ENCODE results near the gene WEE2.
"Not testable (repeated sequence)": the region's sequence is repeated elsewhere in the genome, so short reads cannot be mapped to it uniquely, and the experiment has no call there.

Gene WEE2

GRCh38 chr7:141737836-141738591, 29.9 kb downstream of the WEE2 start, which contains the start of gene SSBP1:
TSS of gene SSBP1 (plus strand) at chr7:141738358. CDS start at chr7:141739167, 809 bp downstream.
- Histone ChIP-seq H3K27me3 (ENCODE audit: control insufficient read depth, insufficient read depth, low read length) (no peaks in the 10 kb centered on the region), H3K4me1 (ENCODE audit: control insufficient read depth, insufficient read depth, low read length) (no peaks in the 10 kb centered on the region), H3K36me3 (ENCODE audit: control insufficient read depth, insufficient read depth, low read length) (peaks cover 10% of the 10 kb centered on the region; the same call in 1 of the 2 replicates), H3K4me3 (ENCODE audit: low read length) (peak within 1 kb of the TSS; percentile 98), H3K9me3 (ENCODE audit: control insufficient read depth, insufficient read depth, low read length) (no peaks in the 10 kb centered on the region), H3K27ac (ENCODE audit: low read length) (no peak within 1 kb of the TSS)
- WGBS (ENCODE audit: insufficient coverage, insufficient read length), result no CpG with 5 or more reads among the region's 46 CpGs
- peak; percentile 94 for DNase-seq (ENCODE audit: low read depth, low spot score)

GRCh38 chr7:141738592-141739013, 30.4 kb downstream of the WEE2 start:
- Histone ChIP-seq H3K27ac (ENCODE audit: low read length) (no peak overlapping the region), H3K27me3 (ENCODE audit: control insufficient read depth, insufficient read depth, low read length) (no peaks in the 10 kb centered on the region), H3K4me3 (ENCODE audit: low read length) (peak overlapping the region; percentile 98), H3K9me3 (ENCODE audit: control insufficient read depth, insufficient read depth, low read length) (no peaks in the 10 kb centered on the region), H3K36me3 (ENCODE audit: control insufficient read depth, insufficient read depth, low read length) (peaks cover 15% of the 10 kb centered on the region; the same call in 1 of the 2 replicates), H3K4me1 (ENCODE audit: control insufficient read depth, insufficient read depth, low read length) (no peaks in the 10 kb centered on the region)
- WGBS (ENCODE audit: insufficient coverage, insufficient read length), result 100% methylated on average over 1 of the region's 6 CpGs
- DNase-seq (ENCODE audit: low read depth, low spot score), result no peak

- Histone ChIP-seq H3K9me3 (ENCODE audit: control insufficient read depth, insufficient read depth, low read length) (no peaks in the 10 kb centered on the region), H3K36me3 (ENCODE audit: control insufficient read depth, insufficient read depth, low read length) (peaks cover 18% of the 10 kb centered on the region; the same call in 1 of the 2 replicates), H3K4me1 (ENCODE audit: control insufficient read depth, insufficient read depth, low read length) (no peaks in the 10 kb centered on the region), H3K27ac (ENCODE audit: low read length) (no peak overlapping the region), H3K27me3 (ENCODE audit: control insufficient read depth, insufficient read depth, low read length) (no peaks in the 10 kb centered on the region), H3K4me3 (ENCODE audit: low read length) (no peak overlapping the region; the same call in 1 of the 2 replicates)
- WGBS (ENCODE audit: insufficient coverage, insufficient read length), result no CpG with 5 or more reads among the region's 3 CpGs
- no peak for DNase-seq (ENCODE audit: low read depth, low spot score)
These were observed 31.1 kb downstream of the WEE2 start for GRCh38 chr7:141739250-141739649.

GRCh38 chr7:141742229-141742628, 34.1 kb downstream of the WEE2 start:
- no peaks in the 10 kb centered on the region for H3K27me3 ChIP-seq (ENCODE audit: control insufficient read depth, insufficient read depth, low read length)
- no CpG with 5 or more reads among the region's 1 CpG for WGBS (ENCODE audit: insufficient coverage, insufficient read length)
- H3K9me3 ChIP-seq (ENCODE audit: control insufficient read depth, insufficient read depth, low read length), result no peaks in the 10 kb centered on the region
- no peaks in the 10 kb centered on the region for H3K4me1 ChIP-seq (ENCODE audit: control insufficient read depth, insufficient read depth, low read length)
- peaks cover 21% of the 10 kb centered on the region; the same call in 1 of the 2 replicates for H3K36me3 ChIP-seq (ENCODE audit: control insufficient read depth, insufficient read depth, low read length)
- no peak overlapping the region for H3K27ac ChIP-seq (ENCODE audit: low read length)
- DNase-seq (ENCODE audit: low read depth, low spot score), result no peak
- H3K4me3 ChIP-seq (ENCODE audit: low read length), result no peak overlapping the region

GRCh38 chr7:141744131-141744530, 36.0 kb downstream of the WEE2 start:
- peaks cover 21% of the 10 kb centered on the region; the same call in 1 of the 2 replicates for H3K36me3 ChIP-seq (ENCODE audit: control insufficient read depth, insufficient read depth, low read length)
- WGBS (ENCODE audit: insufficient coverage, insufficient read length), result no CpG with 5 or more reads among the region's 2 CpGs
- H3K4me1 ChIP-seq (ENCODE audit: control insufficient read depth, insufficient read depth, low read length), result no peaks in the 10 kb centered on the region
- no peaks in the 10 kb centered on the region for H3K9me3 ChIP-seq (ENCODE audit: control insufficient read depth, insufficient read depth, low read length)
- H3K27ac ChIP-seq (ENCODE audit: low read length), result no peak overlapping the region
- DNase-seq (ENCODE audit: low read depth, low spot score), result no peak
- H3K27me3 ChIP-seq (ENCODE audit: control insufficient read depth, insufficient read depth, low read length), result no peaks in the 10 kb centered on the region
- no peak overlapping the region for H3K4me3 ChIP-seq (ENCODE audit: low read length)

GRCh38 chr7:141748396-141748795, 40.2 kb downstream of the WEE2 start:
- H3K4me1 ChIP-seq (ENCODE audit: control insufficient read depth, insufficient read depth, low read length), result no peaks in the 10 kb centered on the region
- H3K9me3 ChIP-seq (ENCODE audit: control insufficient read depth, insufficient read depth, low read length), result peaks cover 2% of the 10 kb centered on the region
- peaks cover 24% of the 10 kb centered on the region; the same call in 1 of the 2 replicates for H3K36me3 ChIP-seq (ENCODE audit: control insufficient read depth, insufficient read depth, low read length)
- no peak overlapping the region for H3K4me3 ChIP-seq (ENCODE audit: low read length)
- no peak overlapping the region for H3K27ac ChIP-seq (ENCODE audit: low read length)
- no peaks in the 10 kb centered on the region for H3K27me3 ChIP-seq (ENCODE audit: control insufficient read depth, insufficient read depth, low read length)
- DNase-seq (ENCODE audit: low read depth, low spot score), result no peak
- WGBS (ENCODE audit: insufficient coverage, insufficient read length), result no CpG with 5 or more reads among the region's 2 CpGs

- not testable (repeated sequence) for H3K27me3 ChIP-seq (ENCODE audit: control insufficient read depth, insufficient read depth, low read length); H3K9me3 ChIP-seq (ENCODE audit: control insufficient read depth, insufficient read depth, low read length); H3K4me3 ChIP-seq (ENCODE audit: low read length); DNase-seq (ENCODE audit: low read depth, low spot score); H3K4me1 ChIP-seq (ENCODE audit: control insufficient read depth, insufficient read depth, low read length); H3K27ac ChIP-seq (ENCODE audit: low read length)
- WGBS (ENCODE audit: insufficient coverage, insufficient read length), result no CpG with 5 or more reads among the region's 10 CpGs
- H3K36me3 ChIP-seq (ENCODE audit: control insufficient read depth, insufficient read depth, low read length), result peaks cover 19% of the 10 kb centered on the region; the same call in 1 of the 2 replicates
These were observed 43.8 kb downstream of the WEE2 start for GRCh38 chr7:141751904-141752303.

- peaks cover 2% of the 10 kb centered on the region for H3K9me3 ChIP-seq (ENCODE audit: control insufficient read depth, insufficient read depth, low read length)
- no peaks in the 10 kb centered on the region for H3K27me3 ChIP-seq (ENCODE audit: control insufficient read depth, insufficient read depth, low read length)
- H3K36me3 ChIP-seq (ENCODE audit: control insufficient read depth, insufficient read depth, low read length), result peaks cover 19% of the 10 kb centered on the region; the same call in 1 of the 2 replicates
- no peaks in the 10 kb centered on the region for H3K4me1 ChIP-seq (ENCODE audit: control insufficient read depth, insufficient read depth, low read length)
- no peak overlapping the region for H3K4me3 ChIP-seq (ENCODE audit: low read length)
- WGBS (ENCODE audit: insufficient coverage, insufficient read length), result no CpG with 5 or more reads among the region's 13 CpGs
- DNase-seq (ENCODE audit: low read depth, low spot score), result peak; percentile 48
- no peak overlapping the region for H3K27ac ChIP-seq (ENCODE audit: low read length)
These were observed 44.5 kb downstream of the WEE2 start for GRCh38 chr7:141752634-141753033.

- H3K27me3 ChIP-seq (ENCODE audit: control insufficient read depth, insufficient read depth, low read length), result no peaks in the 10 kb centered on the region
- H3K9me3 ChIP-seq (ENCODE audit: control insufficient read depth, insufficient read depth, low read length), result peaks cover 2% of the 10 kb centered on the region
- H3K4me1 ChIP-seq (ENCODE audit: control insufficient read depth, insufficient read depth, low read length), result no peaks in the 10 kb centered on the region
- H3K36me3 ChIP-seq (ENCODE audit: control insufficient read depth, insufficient read depth, low read length), result peaks cover 23% of the 10 kb centered on the region; the same call in 1 of the 2 replicates
- no CpG with 5 or more reads among the region's 6 CpGs for WGBS (ENCODE audit: insufficient coverage, insufficient read length)
- no peak overlapping the region for H3K4me3 ChIP-seq (ENCODE audit: low read length)
- H3K27ac ChIP-seq (ENCODE audit: low read length), result no peak overlapping the region
- DNase-seq (ENCODE audit: low read depth, low spot score), result peak; percentile 39
These were observed 46.8 kb downstream of the WEE2 start for GRCh38 chr7:141754939-141755338.

GRCh38 chr7:141763797-141764196, 55.6 kb downstream of the WEE2 start, which contains the start of gene TAS2R3:
TSS of gene TAS2R3 (plus strand) at chr7:141764097. CDS start at chr7:141764159, 62 bp downstream.
- Histone ChIP-seq H3K9me3 (ENCODE audit: control insufficient read depth, insufficient read depth, low read length) (no peaks in the 10 kb centered on the region), H3K4me1 (ENCODE audit: control insufficient read depth, insufficient read depth, low read length) (no peaks in the 10 kb centered on the region), H3K4me3 (ENCODE audit: low read length) (no peak within 1 kb of the TSS), H3K27ac (ENCODE audit: low read length) (no peak within 1 kb of the TSS), H3K27me3 (ENCODE audit: control insufficient read depth, insufficient read depth, low read length) (no peaks in the 10 kb centered on the region), H3K36me3 (ENCODE audit: control insufficient read depth, insufficient read depth, low read length) (peaks cover 6% of the 10 kb centered on the region; the same call in 1 of the 2 replicates)
- no peak for DNase-seq (ENCODE audit: low read depth, low spot score)
- no CpG with 5 or more reads among the region's 3 CpGs for WGBS (ENCODE audit: insufficient coverage, insufficient read length)
